GM21576 (cell line): ENCODE data around the gene AKNAD1.
"Not testable (repeated sequence)": the region's sequence is repeated elsewhere in the genome, so short reads cannot be mapped to it uniquely, and the experiment has no call there.

ENCODE experiments used
- ATAC-seq: cut with Tn5 transposase; IDR thresholded peaks from one replicate; pipeline ENCODE4 v1.9.1; 2021; ENCODE audit warnings: mild to moderate bottlenecking, moderate library complexity; ENCODE audit not compliant: unreplicated experiment

Gene AKNAD1

DNA sequence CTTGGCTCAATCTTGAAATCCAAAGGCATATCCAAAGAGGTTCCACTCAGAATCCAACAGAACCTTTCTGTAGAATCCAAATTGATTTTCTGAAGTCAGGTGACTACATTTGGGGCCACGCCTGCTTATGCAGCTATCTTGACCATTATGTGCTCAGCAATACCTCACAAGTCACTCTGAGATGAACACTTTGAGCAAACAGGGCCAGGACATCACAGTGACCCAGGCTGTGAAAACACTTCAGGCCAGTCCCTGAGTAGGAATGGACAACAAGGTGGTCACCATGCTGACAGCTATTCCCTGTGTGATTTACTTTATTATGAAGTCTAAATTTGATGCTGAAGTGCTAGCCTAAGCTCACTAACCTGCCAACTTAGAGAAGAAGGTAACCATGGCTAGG lies at the start of gene AKNAD1:
Gene AKNAD1, minus strand, starts transcription at position 101 of the 400 bp plus-strand sequence. CDS start 4,430 bp downstream, outside the sequence.
- ATAC-seq: no peak

DNA sequence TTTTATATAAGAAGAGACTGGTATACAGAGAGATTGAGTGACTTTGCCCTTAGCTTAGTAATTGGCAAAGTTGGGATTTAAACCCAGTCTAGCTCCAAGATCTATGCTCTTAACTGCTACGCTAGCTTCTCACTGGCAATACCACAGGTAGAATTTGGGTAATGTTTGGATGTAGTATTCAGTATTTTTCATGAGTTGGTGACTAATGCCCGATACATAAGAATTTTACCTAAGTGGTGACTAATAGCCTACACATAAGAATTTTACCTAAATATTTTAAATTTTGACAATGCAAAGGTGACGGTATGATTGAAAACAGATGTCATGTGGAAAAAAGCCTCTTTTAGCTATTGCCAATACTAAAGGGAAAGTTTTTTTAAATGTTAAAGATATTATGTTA lies 44.2 kb upstream of the AKNAD1 start:
- ATAC-seq: no peak

DNA sequence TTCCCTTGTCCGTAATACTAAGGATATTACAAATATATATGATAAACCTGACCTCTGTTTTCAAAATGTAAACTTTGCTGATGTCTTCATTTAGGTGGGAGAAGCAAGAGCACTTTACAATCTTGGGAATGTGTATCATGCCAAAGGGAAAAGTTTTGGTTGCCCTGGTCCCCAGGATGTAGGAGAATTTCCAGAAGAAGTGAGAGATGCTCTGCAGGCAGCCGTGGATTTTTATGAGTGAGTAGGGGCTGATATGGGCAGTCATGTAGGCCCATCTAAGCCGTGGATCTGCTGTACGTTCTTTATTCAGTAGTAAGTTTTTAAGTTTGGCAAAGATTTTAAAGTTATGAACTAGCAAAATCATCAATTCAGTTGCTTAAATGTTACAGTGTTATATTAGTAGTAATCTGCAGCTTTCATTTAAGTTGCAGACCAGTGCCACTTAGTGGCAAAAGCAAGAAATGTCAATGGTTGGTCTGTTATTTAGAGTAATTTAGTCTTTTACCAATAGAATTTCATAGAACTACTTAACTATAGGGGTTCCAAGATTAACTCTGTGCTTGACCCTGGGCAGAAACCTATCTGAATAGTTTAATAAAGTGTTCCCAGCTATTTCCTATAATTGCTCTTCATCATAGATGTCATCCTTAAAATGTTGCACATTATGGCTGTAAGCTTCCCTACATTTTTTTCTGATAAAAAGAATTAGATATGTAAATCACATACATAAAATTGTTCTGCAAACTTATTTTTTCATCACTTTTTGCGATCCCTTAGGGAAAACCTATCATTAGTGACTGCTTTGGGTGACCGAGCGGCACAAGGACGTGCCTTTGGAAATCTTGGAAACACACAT lies 41.2 kb upstream of the AKNAD1 start:
- ATAC-seq: no peak

DNA sequence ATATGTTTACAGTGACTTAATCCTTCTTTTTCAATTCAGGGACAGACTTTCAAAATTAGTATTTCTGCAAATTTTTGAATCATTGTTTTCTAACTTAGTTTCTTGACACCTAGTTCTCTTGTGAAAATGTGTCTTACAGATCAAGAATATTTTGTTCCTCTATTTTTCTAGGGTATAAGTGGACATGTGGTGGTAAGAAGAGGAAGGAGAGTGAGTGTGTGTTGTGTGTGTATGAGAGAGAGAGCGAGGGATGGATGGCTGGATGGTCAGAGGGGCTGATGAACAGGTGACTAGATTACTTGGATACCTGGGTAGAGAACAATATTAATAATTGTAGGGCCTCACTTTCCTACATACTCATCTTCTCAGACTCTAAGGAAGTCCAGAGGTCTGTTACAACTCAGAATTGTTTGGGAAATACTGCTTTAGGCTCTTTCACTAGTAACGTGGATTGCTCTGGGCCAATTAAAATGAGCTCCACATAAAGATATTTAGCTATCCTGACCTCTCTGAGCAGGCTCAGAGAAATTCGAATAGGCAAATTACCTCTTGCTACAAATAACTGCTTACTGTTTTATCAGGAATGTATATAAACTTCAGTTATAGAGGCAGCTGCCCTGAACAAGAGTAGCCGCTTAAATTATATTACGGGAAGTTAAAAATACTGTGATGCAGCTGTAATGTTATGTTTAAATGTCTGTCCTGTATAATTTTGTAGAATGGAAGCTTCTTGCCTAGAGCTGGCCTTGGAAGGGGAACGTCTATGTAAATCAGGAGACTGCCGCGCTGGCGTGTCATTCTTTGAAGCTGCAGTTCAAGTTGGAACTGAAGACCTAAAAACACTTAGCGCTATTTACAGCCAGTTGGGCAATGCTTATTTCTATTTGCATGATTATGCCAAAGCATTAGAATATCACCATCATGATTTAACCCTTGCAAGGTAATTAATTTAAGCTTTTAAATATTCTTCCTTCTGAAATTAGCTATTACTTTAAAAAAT lies 39.6 kb upstream of the AKNAD1 start:
- ATAC-seq: no peak

DNA sequence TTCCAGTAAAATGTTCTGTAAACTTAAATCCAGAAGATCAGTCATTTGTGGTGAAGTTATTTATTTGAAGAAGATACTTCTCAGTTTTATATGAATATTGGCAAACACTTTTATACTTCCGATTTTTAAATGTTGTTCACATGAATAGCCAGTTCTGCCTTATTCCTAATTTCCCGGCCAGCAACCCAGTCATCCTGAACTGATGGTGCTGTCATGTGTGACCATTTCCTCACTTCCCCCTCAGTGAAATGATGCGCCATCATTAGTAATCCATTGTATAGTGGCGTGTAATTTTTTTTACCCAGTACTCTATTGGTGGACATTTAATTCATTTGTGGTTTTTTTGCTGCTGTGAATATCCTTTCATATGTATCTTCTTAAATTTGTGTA lies 36.2 kb upstream of the AKNAD1 start:
- no peak for ATAC-seq

DNA sequence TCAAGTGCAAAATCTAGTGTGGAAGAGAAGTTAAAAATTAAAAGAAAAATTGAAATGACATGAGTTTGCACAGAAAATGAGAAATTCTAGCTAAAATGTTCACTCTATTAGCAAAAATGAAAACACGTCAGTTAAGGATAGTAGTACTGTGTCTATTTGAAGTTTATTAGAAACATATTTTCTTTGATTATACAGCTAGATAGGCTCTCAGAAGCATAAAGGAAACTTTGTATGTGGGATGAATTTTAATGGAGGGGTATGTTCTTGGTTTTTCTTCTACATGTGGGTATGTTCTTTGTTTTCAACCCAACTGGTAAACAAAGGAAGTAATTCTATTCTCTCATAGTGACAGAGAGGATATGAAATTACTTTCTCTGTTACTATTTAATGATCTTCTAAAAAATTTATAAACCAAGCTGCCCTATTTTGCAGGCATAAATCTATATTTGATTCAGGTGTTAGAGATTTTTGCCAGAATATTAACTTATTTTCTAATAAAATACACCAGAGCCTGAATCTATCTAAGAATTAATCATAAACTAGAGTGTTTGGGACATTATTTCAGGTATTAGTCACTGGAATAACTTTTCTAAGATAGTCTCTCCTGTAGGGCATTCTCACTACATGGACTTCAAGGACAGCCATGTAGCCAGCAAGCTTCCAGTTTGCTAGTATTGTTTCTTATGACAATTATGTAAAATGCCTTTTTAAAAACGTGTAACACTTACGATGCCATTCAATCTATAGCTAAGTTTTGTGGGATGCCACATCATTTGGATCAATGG lies 35.7 kb upstream of the AKNAD1 start:
- no peak for ATAC-seq

- no peak for ATAC-seq
Measured at GRCh38 chr1:108889706-108890384, 33.0 kb upstream of the AKNAD1 start.

DNA sequence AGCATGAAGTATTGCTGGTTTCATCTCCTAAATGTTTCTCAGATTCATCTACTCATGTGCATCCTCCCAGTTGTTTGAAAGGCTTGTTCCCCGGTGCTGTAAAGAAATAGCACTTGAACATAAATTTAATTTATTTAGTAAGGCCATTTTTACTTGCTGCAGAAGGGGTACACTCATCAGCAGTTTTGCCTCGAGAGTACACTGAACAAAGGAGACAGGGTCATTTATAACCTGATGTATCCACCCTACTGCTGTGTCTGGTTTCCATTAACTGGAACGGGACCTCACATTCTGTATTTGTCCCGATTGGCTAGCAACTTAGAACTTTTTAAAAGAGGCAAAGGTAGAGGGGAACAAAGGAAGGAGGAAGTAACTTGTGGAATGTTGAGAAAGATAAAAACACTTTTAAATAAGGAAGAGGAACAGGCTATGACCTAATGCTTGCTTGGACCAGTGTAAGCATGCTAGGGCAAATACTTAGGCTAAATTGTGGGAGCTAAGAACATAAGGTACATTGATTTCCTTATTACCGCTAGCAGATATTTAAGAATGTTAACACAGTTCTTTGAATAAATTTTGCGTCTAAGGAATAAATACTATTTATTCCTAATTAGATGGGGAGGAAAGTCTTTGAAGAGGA lies 32.2 kb upstream of the AKNAD1 start:
- not testable (repeated sequence) for ATAC-seq

- ATAC-seq: no peak
Measured at GRCh38 chr1:108886292-108886691, 29.4 kb upstream of the AKNAD1 start.

DNA sequence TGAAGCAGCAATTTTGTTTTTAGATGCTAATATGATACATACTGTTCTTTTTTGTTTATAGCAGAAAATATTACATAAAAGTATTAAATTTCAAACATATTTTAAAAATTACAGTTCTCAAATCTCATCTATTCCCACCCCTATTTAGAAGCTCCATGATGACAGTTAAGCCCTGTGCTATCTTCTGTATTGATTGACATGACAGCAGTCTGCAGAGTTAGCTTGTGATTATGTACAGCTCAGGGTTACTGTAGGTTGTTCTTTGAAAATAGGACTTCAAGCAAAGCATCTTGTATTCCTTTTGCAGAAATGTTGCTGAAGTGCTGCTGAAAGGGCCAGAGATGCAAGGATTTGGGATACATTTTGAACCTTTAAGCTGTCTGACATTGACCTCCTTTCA lies 28.1 kb upstream of the AKNAD1 start:
- no peak for ATAC-seq

DNA sequence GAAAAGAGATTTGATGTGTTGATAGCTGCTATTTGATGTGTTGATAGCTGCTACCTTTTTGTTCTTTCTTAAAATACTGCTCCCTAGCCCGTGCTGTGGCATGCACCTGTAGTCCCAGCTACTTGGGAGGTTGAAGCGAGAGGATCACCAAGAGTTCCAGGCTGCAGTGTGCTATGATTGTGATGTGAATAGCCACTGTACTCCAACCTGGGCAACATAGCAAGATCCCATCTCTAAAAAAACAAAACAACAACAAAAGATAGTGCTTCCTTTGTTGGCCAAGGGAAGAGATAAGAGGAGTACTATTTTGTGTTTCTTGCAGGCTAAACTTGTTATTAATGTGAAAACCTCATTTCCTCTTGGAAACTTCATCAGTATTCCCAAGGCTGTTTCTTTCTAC lies 25.9 kb upstream of the AKNAD1 start:
- no peak for ATAC-seq

DNA sequence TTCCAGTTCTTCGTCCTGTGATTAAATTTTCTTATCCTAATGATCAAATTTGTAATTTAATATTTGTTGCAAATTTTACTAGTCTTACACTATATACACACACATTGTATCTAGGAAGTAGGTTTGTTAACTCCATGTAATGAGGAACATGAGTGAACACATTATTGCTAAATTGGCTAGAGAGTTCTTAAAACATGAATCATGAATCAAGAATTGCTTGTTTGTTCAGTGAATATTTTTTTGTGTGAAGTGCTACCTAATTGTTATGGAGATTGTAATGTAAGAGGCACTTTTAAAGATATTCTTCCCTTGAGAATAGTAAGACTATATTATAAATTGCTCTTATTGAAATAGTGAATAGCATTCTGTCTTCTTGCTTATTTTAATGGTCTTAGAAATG lies 24.5 kb upstream of the AKNAD1 start:
- no peak for ATAC-seq

DNA sequence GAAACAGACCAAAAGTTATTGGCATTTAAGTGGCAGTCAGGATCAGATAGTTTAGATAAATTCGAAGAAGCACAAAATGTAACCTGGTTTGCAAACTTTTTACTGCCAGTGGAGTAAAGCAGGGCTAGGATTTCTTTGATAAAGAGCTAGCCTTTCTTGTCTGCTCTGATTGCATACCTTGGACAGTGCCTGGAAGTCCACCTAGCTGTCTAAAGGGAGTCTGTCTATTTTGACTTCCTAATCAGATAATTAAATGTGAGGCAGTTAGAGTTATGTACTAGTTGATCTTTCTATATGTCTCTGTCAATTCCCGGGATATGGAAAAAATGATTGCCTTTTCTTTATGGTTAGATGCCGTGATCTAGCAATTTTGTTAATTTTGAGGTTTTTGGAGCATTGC lies 24.0 kb upstream of the AKNAD1 start:
- ATAC-seq: no peak

GRCh38 chr1:108878678-108879077 lies 21.8 kb upstream of the AKNAD1 start:
- ATAC-seq: no peak

- no peak for ATAC-seq
Measured at GRCh38 chr1:108878160-108878469, 21.2 kb upstream of the AKNAD1 start.

- ATAC-seq: no peak
Measured at GRCh38 chr1:108877348-108878159, 20.7 kb upstream of the AKNAD1 start.

- ATAC-seq: no peak
Measured at GRCh38 chr1:108871050-108871724, 14.3 kb upstream of the AKNAD1 start.

DNA sequence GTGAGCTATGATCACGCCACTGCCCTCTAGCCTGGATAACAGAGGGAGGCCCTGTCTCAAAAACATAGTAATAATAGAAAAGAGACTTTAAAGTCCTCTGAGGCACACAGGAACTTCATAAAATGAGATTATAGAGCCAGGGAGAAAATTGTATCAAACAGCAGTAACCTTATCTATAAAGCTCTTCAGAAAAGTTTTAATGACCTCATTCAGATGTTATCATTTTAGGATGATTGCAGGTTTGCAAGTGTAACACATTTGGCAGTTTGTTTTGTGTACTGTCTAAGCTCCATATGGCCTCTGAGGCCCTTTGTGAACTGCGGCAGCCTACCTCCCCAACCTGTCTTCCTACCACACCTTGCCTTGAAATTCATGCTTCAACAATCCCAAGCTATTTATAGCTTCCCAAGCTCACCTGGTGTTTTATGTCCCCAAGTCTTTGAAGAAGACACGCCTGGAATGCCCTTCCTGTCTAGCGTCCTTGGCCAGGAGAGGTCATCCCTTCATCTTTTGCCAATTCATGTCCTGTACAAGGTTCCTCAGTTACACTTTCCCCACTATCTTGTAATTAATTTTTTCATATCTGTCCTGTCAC lies 8.5 kb upstream of the AKNAD1 start:
- no peak for ATAC-seq
